ENCODE results near the gene ISYNA1. TPM values are rescaled to one million over a fixed set of nuclear protein-coding genes. Genes with fewer than 3 reads are reported as not detected.

Gene ISYNA1
- total RNA-seq, 1 donor from 2014 or later, result 278 TPM

DNA sequence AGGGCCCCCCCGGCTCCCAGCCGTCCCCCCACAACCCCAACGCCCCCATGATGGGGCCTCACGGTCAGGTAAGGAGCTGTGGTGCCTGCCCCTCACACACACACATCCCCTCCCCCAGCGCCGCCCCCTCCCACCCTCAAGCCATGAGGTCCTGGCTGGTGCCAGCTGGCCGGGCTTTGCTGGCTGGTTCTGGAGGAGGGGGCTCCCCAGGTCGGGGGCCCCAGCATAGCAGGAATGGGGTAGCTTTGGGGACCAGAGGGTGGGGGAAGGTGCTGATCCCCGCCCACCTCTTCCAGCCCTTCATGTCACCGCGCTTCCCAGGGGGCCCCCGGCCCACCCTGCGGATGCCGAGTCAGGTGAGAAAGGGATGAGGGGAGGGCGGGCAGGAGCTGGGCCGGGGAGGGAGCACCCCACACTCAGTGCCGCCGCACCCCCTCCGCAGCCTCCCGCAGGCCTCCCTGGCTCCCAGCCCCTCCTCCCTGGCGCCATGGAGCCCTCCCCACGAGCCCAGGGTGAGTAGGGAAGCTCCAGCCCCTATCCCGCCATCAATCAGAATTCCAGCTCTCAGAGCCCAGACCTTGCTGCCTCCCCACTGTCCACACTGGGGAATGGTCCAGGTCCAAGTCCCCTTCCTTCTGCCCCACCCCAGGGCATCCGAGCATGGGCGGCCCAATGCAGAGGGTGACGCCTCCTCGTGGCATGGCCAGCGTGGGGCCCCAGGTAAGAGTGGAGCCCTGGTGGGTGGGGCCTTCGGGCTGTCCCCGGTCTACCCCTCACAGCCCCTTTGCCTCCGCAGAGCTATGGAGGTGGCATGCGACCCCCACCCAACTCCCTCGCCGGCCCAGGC lies 6.4 kb downstream of the ISYNA1 start:
- Mint-ChIP-seq H3K9me3 (no peaks in the 10 kb centered on the region), H3K27me3 (no peaks in the 10 kb centered on the region), H3K4me3 (no peak overlapping the region), H3K36me3 (no peaks in the 10 kb centered on the region), H3K27ac (peak overlapping the region; percentile 48), H3K4me1 (ENCODE audit: unreplicated experiment) (peaks cover 12% of the 10 kb centered on the region)
- no peak for DNase-seq (ENCODE audit: extremely low spot score, unreplicated experiment)
- no peak for TF ChIP-seq CTCF (conservative IDR thresholded peaks at IDR 0.05)

DNA sequence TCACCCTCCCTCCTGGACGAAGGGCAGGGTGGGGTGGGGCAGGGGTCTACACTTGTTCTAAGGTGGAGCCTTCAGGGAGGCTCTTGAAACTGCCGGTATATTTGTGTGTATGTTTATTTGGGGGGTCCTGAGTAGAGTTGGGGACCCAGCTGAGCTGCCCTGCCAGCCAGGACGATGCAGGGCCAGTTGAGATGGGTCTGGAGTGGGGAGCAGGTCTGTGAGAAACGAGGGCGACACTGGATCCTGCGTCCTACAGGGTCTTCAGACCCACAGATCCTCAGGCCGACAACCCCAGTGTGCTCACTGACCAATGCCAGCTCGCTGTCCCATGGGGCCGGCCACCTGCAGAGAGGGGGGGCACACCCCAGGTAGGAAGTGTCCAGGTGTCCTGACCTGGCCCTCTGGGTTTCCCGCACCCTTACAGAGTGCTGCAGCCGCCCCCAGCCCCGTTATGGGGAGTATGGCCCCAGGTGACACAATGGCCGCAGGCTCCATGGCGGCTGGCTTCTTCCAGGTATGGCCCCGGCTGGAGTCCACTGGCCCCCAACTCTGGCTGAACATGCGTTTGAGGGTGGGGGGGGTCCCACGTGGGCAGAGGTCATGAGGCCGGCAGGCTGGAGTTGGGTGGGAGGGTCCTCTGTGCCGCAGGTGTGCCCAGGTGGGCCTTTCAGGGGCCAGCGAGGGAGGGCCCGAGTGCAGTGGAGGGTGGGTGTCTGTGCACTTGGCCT lies 7.4 kb downstream of the ISYNA1 start:
- TF ChIP-seq CTCF (conservative IDR thresholded peaks at IDR 0.05), result no peak
- DNase-seq (ENCODE audit: extremely low spot score, unreplicated experiment), result no peak
- peak overlapping the region; percentile 65 for H3K4me3 Mint-ChIP-seq
- peaks cover 14% of the 10 kb centered on the region for H3K4me1 Mint-ChIP-seq (ENCODE audit: unreplicated experiment)
- H3K27ac Mint-ChIP-seq, result no peak overlapping the region
- H3K36me3 Mint-ChIP-seq, result no peaks in the 10 kb centered on the region
- H3K27me3 Mint-ChIP-seq, result no peaks in the 10 kb centered on the region
- H3K9me3 Mint-ChIP-seq, result no peaks in the 10 kb centered on the region

DNA sequence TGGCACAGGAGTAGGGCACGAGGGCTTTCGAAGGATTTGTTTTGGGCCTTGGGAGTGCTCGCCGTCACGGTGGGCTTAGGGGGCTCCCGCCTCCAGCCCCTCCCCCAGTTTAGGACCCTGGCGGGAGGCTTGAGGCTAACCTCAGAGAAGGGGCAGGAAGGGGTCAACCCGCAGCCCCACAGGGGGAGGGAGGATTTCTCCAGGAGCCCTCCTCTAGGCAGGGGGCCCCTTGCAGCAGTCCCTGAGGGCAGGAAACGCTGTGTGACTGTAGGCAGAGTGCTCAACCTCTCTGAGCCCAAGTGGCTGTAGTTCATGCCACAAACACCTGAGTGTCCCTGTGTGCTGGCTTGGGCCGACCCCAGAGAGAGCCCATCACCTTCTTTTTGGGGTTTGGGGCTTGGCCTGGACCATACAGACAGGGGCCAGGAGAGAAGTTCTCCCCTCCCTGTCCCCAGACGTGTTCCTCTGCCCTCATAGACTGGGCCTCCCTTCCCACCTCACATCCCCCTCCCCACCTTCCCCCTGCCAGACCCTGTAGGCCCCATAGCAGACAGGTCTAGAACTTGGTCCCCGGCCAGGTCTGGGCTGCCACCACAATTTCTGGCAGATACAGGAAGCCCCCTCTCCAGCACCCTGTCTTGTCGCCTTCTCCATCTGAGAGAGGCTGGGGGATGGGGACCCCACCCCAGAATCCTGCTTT lies 8.1 kb downstream of the ISYNA1 start:
- Mint-ChIP-seq H3K27me3 (no peaks in the 10 kb centered on the region), H3K36me3 (no peaks in the 10 kb centered on the region), H3K4me3 (peak overlapping the region; percentile 39), H3K27ac (no peak overlapping the region), H3K9me3 (no peaks in the 10 kb centered on the region), H3K4me1 (ENCODE audit: unreplicated experiment) (peaks cover 14% of the 10 kb centered on the region)
- no peak for TF ChIP-seq CTCF (conservative IDR thresholded peaks at IDR 0.05)
- no peak for DNase-seq (ENCODE audit: extremely low spot score, unreplicated experiment)

DNA sequence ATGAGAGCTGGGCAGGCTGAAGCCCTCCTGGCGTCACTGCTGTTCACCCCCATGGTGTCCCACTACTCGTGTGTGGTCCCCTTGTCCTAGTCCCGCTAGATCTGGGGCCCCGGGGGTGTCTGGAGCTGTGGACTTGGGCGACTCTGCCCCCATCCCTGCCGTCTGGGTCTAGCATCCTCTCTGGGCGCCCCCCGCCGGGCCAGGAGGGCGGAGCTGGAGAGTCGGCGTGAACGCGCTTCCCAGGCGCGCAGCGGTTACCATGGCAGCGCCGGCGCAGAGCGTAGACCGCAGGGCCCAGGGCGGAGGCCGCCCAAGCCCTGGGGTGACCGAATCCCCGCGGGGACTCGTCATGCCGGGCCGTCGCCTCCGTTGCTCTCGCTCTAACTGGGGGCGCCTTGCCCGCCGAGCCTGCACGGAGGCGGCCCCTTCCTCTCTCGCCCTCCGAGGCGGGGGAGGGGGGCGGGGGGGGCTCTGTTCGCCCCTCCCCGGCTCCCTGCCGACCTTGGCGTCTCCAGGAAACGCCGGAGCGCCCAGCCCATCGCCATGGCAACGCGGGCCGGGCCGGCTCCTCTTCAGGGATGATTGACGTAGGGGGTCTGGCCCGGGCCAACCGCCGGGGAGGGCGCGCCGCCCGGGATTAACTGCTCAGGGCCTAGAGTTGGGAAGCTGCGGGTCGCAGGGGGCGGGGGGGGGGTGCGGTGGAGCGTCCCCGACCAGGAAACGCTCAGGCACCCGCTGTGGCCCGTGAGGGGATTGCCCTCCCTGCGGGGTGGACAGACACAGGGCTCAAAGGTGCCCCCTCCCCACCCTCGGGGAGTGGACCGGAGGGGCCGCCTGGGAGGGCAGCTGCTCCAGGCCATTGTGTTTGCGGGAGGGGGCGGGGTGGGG lies 8.9 kb downstream of the ISYNA1 start:
- DNase-seq (ENCODE audit: extremely low spot score, unreplicated experiment), result peak; percentile 93
- Mint-ChIP-seq H3K27me3 (no peaks in the 10 kb centered on the region), H3K4me3 (peak overlapping the region; percentile 31), H3K27ac (no peak overlapping the region), H3K9me3 (no peaks in the 10 kb centered on the region), H3K4me1 (ENCODE audit: unreplicated experiment) (peaks cover 15% of the 10 kb centered on the region), H3K36me3 (no peaks in the 10 kb centered on the region)
- no peak for TF ChIP-seq CTCF (conservative IDR thresholded peaks at IDR 0.05)
